Mucosa of gallbladder (tissue), 1 donor: ENCODE results near the gene RPL36AL. TPM values are rescaled to one million over a fixed set of nuclear protein-coding genes. Genes with fewer than 3 reads are reported as not detected.
"Not testable (repeated sequence)": the region's sequence is repeated elsewhere in the genome, so short reads cannot be mapped to it uniquely, and the experiment has no call there.

ENCODE experiments used
- DNase-seq: peaks from one replicate; pipeline ENCODE4 v3.0.0-alpha.2; 2020; ENCODE audit warnings: low spot score
- total RNA-seq: library from RNA; stranded (reverse); gene quantifications from one replicate; pipeline ENCODE4 v1.2.1, GENCODE V29; 2021
- donor health status: DM: no; HTN: no; CAD: no.

The RPL36AL gene
- total RNA-seq, 1 donor from 2014 or later = 143 TPM

DNA sequence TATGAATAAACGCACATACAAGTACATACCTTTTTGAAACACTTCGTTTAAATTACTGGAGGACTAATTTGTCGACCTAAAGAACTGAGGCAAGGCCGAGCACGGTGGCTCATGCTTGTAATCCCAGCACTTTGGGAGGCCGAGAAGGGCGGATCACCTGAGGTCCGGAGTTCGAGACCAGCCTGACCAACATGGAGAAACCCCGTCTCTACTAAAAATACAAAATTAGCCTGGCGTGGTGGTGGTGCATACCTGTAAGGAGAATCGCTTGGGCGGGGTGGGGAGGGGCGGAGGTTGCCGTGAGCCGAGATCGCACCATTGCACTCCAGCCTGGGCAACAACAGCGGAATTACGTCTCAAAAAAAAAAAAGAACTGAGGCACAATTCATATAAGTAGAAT lies 1.2 kb downstream of the RPL36AL start:
- not testable (repeated sequence) for DNase-seq

DNA sequence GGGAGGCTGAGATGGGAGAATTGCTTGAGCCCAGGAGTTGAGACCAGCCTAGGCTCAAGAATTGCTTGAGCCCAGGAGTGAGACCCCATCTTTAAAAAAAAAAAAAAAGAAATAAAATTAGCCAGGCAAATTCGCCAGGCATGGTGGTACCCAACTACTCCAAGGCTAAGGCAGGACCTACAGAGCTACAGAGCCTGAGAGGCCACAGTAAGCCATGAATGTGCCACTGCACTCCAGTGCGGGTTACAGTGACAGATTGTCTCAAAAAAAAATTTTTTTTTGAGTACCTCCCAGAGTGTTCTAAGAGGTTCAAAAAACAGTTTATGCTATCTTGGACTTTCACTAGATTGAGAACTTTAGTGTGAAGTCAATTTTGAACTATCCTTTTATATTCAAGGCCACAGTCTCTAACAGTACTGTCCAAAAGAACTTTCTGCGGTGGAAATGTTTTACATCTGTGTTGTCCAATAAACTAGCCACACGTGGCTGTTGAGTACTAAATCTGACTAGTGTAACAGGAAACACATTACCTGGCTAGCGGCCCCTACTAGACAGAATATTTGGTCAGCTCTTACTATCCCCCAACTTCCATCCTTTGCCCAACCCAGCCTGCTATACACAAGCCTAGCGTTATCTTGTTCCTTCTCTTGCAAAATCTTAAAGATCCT lies 2.4 kb downstream of the RPL36AL start:
- DNase-seq = no peak

GRCh38 chr14:49615776-49616175 lies 4.7 kb downstream of the RPL36AL start:
- DNase-seq = no peak

GRCh38 chr14:49614196-49614595 lies 6.2 kb downstream of the RPL36AL start:
- no peak for DNase-seq

DNA sequence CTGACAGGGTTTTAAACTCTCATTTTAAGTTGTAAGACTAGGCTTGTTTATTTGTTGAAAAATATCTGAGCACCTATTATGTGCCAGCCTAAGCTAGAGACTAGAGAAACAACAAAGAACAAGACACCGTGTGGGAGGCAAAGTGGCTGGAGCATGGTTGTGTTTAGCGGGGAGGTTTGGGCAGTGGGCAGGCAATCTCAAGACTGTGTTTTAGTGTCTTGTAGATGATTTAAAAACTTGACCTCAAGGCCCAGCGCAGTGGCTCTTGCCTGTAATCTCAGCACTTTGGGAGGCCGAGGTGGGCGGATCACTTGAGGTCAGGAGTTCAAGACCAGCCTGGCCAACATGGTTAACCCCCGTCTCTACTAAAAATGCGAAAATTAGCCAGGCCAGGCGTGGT lies 7.8 kb downstream of the RPL36AL start:
- no peak for DNase-seq

GRCh38 chr14:49612251-49612650 lies 8.2 kb downstream of the RPL36AL start:
- DNase-seq = no peak

DNA sequence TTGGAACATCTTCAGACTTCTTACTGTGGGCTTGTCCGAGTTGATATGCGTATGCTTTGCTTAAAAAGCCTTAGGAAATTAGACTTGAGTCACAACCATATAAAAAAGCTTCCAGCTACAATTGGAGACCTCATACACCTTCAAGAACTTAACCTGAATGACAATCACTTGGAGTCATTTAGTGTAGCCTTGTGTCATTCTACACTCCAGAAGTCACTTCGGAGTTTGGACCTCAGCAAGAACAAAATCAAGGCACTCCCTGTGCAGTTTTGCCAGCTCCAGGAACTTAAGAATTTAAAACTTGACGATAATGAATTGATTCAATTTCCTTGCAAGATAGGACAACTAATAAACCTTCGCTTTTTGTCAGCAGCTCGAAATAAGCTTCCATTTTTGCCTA lies 12.8 kb downstream of the RPL36AL start:
- DNase-seq = no peak

DNA sequence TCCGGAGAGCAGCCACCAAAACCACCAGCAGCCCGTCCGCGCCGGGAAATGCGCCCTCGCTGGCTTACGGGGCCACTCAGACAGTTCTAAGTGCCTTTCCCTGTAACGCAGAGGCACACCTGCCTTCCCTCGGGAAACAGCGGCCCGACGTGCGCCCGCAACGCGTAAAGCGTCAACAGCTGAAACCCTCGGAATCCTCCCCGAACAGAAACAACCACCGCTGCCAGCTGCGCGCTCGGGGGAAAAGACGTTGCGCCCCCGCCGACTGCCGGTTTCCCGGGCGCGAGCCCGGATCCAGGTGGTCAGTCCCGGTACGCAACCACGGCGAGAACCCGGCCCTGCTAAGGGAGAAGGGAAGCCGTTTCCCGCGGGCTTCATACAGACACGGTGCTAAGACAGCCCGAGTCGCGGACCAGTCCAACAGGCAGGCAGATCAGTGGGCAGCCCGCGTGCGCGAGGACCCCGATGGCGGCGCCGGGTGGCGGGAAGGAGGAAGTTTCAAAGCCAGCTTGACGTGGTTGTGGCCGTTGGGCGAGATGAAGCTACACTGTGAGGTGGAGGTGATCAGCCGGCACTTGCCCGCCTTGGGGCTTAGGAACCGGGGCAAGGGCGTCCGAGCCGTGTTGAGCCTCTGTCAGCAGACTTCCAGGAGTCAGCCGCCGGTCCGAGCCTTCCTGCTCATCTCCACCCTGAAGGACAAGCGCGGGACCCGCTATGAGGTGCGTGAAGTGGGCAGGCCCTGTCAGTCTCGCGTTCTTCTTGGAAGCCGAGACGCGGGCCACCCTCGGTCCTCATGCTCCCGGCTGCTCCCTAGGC lies 21.7 kb downstream of the RPL36AL start, which contains the start of gene LRR1:
Gene LRR1, plus strand, starts transcription at position 456 of the 816 bp plus-strand sequence. Its CDS starts 81 bp downstream, at position 537.
- DNase-seq = peak; percentile 88

DNA sequence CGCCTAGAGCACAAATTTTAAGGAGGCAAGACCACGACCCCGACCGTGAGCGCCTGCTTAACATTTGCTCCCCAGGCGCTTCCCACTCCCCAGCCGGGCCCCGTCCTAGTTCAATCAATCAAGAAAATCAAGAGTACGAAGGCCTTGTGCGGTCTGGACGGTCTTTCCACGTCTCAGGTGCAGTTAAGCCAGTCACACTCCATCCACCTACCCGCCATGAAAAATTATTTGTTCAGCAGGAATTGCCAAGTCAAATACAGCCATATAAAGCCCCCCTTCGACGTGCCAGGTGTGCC lies 22.3 kb downstream of the RPL36AL start:
- DNase-seq = no peak

DNA sequence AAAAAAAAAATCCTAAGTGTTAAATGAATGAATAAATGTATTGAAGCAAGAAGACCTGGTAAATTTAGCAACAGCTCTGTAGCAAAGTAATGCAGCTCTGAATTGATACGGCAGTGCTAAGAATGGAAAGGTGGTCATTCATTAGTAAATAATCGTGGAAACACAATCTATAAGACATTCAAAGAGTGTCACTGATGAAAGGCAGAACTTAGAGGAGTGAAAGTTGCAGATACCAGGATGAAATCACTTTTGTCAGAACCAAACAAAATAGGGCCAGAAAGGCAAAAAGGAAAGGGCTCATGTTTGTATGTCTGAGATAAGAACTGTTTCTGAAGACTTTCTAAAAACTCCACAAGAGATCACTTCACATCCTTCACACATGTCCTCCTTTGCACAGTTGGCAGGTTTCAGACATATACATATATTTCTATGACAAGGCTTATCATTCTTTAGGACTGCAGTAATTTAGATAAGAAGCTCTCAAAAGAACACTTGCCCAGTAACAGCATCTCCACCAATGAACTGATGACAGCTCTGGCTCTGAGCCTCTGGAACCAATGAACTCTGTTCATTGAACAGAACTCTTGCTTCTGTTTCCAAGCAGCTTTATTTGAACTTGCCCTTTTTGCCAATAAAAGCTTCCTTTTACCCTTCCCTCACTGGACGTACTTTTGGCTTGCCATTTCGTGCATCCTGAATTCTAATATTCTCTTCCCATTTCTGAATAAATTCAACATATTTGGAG lies 25.9 kb downstream of the RPL36AL start:
- no peak for DNase-seq

GRCh38 chr14:49593016-49593415 lies 27.4 kb downstream of the RPL36AL start:
- DNase-seq = no peak

GRCh38 chr14:49589387-49589786 lies 31.0 kb downstream of the RPL36AL start:
- no peak for DNase-seq

DNA sequence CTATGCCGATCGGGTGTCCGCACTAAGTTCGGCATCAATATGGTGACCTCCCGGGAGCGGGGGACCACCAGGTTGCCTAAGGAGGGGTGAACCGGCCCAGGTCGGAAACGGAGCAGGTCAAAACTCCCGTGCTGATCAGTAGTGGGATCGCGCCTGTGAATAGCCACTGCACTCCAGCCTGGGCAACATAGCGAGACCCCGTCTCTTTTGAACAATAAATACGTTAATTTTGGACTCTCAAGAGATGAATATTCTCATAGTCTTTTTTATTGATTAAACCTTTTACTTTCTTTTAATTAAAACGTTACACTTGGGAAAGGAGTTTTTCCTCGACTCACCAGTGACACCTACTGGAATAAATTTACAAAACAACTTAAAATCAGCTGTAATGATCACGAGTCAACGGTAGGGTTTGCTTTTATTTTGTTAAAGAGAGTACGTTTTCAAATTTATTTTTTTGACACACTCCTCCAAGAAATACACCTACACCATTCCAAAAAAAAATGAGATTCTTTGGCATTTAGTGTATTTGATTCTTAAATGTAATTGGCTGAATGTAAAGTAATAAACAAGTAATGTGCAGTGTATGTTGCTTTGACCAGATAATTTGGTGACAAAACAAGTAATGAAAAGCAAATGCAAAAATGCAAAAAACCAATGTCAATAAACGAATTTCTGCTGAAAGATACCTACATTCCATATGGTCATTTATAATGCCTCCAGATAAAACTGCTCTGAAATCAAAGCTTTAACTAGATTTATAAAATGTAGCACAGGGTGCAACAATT lies 33.6 kb downstream of the RPL36AL start:
- DNase-seq = peak; percentile 27

GRCh38 chr14:49585803-49586672 lies 34.4 kb downstream of the RPL36AL start, which contains the start of gene RPS29:
RPS29 (minus strand) TSS chr14:49586380; CDS start chr14:49586346, 34 bp downstream.
- DNase-seq = peak; percentile 99

DNA sequence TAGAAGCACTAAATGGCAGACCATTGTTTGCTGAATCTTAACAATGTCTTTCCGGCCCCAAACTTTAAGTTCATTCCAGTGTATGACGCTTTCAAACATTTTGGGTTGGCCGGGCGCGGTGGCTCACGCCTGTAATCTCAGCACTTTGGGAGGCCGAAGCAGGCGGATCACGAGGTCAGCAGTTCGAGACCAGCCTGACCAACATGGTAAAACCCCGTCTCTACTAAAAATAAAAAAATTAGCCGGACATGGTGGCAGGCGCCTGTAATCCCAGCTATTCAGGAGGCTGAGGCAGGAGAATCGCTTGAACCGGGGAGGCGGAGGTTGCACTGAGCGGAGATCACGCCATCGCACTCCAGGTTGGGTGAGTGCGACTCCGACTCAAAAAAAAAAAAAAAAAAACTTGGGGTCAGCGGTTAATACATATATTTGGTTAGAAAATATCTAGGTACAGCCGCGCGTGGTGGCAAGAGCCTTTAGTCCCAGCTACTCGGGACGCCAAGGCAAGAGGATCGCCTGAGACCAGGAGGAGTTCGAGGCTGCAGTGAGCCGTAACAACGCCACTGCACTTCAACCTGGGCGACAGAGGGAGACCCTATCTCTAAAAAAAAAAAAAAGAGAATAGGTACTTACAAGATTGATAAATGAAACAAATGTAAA lies 35.3 kb downstream of the RPL36AL start:
- not testable (repeated sequence) for DNase-seq

DNA sequence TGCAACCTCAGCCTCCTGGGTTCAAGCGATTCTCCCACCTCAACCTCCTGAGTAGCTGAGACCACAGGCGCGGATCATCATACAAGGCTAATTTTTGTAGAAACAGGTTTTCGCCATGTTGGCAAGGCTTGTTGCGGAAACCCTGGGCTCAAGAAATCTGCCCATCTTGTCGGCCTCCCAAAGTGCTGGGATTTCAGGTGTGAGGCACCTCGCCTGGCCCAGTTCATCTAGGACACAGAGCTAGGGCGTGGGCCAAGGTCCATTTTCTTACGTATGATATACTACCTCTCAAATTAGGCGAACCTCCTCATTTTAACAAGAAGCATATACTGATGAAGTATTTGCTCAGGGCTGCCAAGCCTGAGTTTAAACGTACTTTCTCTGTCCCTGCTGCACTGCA lies 36.4 kb downstream of the RPL36AL start:
- DNase-seq = no peak

DNA sequence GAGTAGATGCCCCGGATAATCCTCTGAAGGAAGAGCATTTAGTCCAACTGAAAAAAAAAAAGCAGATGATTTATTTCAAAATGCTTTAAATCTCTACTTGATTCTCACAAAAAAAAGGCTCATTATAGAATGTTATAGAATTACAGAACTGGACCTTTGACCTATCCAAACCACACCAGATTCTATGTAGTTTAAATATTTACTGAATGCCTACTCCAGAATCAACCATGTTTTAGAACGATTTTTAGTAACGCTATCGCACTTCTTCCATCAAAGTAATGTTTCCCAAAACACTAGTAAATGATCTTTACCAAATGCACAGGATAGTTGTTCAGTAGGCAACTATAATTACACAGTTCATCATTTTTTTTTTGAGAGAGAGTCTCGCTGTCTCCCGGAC lies 36.8 kb downstream of the RPL36AL start:
- DNase-seq = no peak

DNA sequence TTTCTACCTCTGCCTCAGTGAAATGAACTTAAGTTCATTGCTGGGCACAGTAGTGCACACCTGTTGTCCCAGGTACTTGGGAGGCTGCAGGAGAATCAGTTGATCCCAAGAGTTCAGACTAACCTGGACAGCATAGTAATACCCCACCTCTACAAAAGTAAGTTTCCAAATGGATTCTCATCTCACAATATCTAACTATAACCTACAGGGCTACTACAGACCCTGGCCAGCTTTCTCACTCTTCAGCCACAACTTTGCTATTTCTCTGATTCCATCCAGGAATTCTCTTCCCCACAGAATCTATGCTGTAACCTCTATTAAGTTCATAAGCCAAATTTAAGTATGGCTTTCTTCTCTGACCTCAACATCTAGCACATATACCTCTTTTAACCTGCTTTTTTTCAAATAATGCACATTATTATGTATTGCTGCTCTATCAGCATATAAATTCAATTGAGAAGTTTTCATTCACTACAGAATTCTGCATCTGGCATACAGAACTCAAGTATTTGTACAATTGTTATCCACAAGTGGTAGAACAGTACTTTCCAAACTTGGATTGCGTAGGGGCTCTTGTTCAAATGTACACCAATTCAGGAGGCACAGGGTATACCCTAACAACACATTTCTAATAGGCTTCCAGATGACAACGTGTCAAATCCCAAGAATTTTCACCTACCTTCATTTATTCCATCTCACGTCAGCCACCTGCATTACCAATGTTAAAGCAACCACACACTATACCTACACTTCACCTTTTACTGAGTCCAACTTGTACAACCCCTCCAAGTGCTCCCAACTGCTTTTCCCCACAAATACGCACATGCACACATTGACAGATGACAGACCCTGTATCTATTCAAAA lies 38.1 kb downstream of the RPL36AL start:
- DNase-seq = no peak
